NCI-H82 treated with DMSO at 0.1 percent for 48 hours (cell line): ENCODE data around the gene SMIM35.

Source experiments
- DNase-seq: peaks from one replicate; lab custom pipeline; 2025; ENCODE audit not compliant: unreplicated experiment; lab: John Stamatoyannopoulos, UW

Gene SMIM35

DNA sequence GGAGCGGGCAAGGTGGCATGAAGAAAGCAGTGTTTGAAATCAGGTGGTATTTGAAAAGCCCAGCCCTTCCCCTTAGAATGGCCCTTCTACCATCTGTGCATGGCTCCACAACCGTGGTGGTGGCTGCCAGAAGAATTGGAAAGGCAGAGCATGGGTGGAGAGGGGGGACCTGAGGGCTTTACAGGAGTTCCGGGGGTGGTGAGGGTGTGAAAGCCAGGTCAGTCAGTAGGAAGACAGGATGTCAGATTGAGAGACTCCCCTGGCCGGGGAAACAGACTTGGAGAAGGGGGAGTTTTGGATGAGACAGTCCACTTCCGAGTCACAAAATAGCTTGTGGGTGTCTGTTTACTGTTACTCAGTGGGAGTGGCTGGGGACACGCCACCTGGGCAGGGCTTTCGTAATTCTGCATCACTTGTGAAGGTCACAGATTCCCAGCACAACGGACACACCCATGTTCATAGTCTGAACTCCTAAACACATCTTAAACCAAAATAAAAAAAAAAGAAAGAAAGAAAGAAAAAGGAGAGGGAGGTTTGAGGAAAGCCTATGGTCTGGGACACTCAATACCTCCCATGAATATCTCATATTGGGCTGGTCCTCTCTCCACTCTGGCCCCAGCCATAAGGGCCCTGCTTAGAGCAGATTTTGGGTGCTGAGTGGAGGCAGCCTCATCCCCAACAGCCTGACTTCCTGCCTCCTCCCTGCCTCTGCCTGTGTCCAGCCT lies 24.4 kb upstream of the SMIM35 start:
- DNase-seq: no peak

DNA sequence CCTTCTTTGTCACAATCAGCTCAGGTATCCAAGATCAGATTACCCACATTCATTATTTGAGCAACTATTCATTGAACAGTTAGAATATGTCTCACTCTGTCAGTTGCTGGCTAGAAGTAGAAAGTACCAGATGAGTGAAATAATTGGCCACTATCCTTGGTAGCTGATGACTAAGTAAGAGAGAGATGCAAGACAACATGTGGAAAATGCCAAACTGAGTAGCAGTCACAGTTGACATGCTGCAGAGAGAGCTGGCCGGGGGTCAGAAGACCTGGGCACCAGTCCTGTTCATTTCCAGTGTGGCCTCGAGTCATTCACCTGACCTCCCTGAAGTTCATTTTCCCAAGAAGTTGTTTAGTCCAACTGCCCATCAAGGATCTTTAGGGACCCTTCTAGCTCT lies 22.5 kb upstream of the SMIM35 start:
- DNase-seq: no peak

DNA sequence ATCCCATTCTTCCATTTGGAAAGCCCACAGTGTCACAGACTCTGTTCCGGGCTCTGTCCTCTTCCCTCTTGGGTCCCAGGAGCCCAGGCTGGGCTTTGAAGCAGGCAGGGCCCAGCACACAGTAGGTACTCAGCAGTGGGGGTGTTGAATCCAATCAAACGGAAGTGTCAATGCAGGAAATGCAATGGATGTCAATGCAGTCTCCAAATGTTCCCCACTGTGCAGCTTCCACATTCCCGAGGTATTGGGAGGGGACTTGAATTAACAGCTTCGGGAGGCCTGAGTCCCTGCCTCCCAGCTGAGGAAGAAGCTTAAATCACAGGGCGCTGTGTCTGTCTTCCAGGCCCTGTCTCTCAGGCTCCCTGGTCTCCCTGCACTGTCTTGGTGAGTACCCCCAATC lies 21.8 kb upstream of the SMIM35 start:
- no peak for DNase-seq

DNA sequence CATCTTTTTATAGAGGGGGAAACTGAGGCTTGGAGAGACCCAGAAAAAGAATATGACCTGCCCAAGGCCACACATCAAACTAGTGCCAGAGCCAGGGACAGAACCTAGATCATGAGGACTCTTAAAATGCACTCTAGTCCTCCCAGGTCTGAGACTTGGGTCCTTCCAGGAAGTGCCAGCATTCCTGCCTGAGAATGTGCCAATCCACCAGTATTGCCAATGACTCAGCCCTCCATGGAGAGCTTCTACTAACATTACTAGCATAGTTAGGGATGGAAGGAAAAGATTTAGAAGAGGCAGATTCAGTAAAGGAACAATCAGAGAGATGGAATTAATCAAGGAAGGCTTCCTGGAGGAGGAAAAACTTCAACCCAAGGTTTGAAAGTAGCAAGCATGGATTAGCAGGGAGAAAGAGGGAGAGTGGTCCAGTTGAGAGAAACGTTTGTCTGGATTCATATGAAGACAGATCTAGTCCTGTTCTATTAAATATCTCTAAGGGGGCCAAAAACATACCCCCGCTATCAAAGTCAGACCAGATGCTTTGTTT lies 20.1 kb upstream of the SMIM35 start:
- DNase-seq: no peak

DNA sequence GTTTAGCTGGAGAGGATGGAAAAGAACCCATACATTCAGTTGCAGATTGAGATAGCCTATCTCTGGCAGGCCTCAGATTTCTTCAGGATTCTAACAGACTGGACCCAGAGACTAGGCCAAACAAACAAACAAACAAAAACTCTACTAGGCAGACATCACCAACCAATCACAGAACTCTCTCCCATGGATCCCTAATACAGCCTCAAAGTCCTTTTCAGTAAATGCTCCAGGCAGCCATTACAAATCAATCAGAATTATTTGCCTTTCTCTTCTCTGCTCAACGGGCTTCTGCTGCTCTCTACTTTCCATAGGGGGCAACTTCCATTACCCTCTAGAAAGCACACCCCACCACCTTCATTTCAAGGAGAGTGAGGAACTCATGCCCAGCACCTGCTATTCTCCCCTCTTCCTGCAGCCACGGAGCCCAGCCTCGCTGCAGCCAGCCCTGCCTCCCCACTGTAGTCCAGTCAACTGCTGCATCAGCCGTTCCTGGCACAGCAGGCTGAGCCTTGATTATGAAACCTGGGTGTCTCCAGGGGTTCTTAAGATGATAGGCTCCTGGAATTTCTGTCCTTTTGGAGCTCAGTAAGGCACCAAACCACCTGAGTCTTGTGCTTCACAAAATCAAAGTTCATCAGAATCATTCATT lies 19.0 kb upstream of the SMIM35 start:
- no peak for DNase-seq

DNA sequence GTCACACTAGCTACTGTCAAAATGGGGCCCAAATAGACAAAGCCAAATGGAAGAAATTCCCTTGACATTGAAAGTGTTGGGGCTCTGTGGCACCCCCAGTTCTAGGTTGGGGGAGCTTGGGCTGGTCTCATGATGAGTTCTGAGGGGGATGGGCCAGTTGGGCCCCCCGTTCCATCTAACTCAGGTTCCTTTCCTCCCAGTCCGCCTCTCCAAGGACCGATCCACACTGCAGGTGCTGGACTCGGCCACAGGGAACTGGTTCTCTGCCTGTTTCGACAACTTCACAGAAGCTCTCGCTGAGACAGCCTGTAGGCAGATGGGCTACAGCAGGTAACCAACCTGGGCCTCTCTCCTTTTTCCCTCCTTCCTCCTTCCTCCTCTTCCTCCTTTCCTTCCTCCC lies 17.7 kb upstream of the SMIM35 start:
- DNase-seq: no peak

DNA sequence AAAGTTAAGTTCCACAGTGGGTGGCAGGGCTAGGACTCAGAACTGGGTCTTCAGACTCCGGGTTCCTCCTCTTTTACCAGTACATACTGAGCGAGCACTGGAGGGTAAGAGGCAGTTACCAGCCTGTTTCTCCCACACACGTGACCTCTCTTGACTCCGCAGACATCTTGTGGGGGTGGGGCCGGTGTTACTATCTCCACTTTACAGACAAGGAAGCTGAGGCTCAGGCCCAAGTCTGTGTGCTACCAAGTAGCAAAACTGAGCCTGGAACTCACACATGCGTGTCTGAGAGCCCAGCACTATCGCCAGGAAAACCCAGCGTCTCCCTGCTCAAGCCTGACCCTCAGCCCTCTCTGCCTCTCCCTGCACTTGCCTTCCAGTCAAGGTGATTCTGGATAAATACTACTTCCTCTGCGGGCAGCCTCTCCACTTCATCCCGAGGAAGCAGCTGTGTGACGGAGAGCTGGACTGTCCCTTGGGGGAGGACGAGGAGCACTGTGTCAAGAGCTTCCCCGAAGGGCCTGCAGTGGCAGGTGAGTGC lies 16.0 kb upstream of the SMIM35 start:
- DNase-seq: no peak

DNA sequence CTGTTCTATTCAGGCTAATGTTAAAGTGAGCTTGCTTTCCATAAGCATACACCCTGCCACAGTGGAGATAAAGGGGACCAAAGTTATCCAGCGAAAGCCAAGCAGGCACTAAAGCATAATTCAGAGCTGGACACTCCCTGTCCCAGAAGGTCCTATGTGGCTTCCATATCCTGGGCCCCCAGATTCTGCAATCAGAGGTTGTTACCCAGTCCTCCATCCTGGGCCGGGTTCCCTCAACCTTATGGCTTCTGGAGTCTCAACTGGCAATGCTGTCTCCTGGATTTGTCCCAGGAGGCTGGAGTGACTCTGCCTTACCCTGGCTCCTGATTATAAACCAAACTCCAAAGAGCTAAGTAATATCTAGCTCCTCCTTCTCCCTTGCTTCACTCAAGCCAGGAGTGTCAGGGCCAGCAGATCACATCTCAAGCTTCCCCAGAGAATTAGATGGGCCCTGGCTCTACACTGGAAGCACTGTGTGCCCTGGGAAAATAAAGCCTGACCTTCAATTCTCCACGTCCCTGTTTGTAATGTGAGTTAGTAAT lies 14.0 kb upstream of the SMIM35 start:
- DNase-seq: no peak

DNA sequence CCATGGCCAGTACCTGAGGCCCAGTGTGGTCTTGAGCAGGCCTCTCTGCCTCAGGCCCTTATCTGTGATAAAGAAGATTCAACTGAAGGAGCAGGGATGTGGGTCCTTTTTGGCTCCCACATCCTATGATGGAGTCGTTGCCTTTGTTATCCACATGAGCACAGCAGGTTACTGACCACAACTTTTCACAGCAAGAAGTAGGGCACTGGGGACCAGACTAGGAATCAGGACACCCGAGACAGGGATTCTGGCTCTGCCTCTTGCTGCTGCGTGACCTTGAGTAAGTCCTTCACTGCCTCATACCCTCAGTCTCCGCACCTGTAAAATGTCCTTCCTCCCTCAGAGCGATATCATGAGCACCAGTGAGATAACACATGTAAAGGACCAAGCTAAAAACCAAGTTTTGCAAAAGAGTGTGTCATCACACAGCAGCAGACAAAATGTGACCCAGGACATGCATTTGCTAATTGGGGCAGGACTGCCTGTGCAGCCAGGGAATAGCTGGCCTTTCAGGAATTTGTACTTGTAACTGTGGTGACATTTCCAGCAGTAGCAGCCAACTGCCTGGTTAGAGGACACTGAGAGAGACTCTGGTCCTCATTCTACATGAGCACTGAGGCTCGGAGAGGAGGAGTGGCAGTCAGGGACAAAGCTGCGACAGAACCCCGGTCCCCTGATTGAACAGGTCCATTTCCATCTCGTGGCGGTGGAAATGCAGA lies 13.2 kb upstream of the SMIM35 start:
- DNase-seq: no peak

DNA sequence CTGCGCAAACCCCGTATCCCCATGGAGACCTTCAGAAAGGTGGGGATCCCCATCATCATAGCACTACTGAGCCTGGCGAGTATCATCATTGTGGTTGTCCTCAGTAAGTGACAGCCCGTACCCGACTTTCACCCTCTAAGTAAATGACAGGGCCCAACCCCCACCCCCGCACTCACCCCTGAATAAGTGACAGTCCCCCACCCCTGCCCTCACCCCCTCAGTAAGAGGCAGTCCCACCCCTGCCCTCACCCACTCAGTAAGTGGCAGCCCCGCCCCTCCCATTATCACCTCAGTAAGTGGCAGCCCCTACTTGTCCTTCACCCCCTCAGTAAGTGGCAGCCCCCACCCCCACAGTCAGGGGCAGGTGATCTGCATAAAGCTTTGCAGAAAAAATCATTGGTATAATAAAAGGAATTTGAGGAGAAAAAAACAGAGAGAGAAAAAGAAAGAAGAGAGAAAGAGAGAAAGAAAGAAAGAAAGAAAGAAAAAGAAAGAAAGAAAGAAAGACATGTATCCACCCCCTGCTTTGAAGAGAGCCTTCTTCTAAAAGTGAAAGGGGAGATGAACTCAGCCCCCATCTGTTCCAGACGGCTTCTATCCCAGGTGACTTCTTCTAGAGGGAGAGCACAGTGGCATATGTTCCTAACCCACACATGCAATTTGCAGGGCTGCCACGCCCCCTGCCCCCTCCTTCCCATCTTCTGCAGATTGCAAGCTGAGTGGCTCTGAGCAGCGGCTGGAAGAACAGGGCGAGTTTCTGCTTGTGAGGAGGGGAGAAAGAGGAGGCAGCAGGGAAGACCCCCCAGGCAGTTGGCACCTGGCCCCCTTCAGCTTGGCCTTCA lies 12.5 kb upstream of the SMIM35 start:
- DNase-seq: peak; percentile 89

DNA sequence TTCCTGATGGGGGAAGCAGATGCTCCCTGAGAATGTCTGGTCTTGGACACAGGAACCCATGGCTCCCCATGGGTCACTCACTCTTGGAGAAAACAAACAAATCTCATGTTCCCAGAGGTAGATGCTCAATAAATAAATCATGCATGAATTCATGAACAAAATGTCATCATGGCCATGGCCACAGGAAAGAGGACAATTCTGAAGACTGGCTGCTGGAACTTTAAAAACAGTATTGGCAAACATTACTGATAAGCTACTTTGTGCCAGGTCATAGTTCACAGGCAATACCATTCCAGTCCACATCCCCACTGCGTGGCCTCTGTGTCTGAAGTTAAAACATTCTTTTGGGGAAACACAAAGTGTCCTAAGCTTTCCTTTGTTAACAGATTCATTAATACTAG lies 9.2 kb upstream of the SMIM35 start:
- DNase-seq: no peak

DNA sequence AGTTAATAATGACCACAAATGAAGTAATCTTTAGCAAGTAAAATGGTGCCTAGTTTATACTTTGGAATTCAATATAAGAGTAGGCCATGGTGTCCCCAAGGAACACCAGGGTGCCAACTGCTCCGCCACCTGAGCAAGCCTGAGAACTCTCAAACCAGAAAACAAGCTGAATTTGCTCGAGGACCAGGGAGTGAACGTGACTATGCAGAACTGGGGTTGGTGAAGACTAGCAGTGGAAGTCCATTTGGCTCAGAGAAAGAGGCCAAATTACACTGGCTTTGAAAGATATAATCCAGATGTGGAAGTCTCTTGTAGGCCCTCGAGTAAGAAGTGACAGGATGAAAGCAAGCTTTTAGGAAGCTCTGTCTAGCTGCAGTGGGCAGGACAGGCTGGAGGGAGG lies 8.7 kb upstream of the SMIM35 start:
- no peak for DNase-seq

DNA sequence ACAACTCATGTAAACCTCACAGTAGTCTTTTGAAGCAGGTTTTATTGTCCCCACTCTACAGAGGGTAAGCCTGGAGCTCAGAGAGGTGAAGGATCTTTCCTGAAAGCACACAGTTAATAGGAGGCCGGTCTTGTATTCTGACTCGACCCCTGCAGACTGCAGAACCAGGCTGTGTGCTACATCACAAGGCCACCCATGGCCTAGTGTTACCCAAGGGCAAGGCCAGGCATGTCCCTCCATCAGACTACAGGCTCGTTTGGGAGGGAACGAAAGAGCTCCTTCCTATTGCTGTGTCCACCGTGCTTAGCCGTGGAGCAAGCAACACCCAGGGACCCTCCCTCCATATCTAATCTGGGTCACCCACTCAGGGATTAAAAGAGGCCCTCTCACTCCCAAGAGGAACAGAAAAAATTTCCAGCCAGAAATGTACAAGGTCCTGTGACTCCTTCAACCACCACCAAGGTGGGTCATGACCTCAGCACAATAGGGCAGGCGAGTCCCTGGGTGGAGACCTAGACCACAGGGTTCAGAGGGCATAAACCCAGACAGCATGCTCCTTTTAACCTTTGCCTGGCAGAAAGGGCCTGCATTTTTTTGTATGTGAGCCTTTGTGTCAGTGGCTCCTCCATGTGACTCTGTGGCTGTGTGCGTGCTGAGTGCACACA lies 6.3 kb upstream of the SMIM35 start:
- DNase-seq: no peak

DNA sequence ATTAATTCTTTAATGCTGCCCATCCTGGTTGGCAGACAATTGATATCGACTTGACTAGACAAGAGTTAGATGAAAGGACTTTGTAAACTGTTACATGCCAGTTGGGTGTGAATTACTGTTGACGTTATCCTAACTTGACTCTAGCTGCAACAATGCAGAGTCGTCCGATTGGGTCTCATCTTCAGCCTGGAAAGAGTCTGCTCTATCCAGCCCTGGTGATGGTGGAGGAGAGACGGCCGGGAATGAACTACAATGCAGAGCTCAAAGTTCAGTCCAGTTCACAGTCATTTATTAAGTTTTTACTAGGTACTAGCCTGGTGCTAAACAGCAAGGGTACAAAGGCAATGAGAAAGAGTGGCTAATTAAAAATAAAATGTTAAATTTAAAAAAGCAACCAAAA lies 4.9 kb upstream of the SMIM35 start:
- DNase-seq: no peak

DNA sequence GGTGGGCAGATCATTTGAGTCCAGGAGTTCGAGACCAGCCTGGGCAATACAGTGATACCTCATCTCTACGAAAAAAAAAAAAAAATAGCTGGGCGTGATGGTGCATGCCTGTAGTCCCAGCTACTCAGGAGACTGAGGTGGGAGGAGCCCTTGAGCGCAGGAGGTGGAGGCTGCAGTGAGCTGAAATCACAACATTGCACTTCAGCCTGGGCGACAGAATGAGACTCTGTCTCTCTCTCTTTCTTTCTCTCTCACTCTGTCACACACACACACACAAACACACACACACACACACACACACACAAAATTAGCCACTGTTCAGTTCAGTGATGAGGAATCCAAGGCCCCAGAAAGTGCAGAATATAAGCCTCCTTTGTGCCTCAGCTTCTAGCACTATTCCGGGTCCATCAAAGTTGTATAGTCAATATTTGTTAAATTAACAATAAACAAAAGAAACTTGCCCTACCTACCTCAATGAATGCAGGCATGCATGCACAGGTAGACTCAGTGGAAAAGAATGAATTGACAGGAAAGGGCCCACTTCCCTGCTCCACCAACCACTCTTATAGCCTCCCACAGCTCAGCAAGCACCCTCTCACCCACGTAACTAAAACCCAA lies 3.9 kb upstream of the SMIM35 start:
- no peak for DNase-seq

DNA sequence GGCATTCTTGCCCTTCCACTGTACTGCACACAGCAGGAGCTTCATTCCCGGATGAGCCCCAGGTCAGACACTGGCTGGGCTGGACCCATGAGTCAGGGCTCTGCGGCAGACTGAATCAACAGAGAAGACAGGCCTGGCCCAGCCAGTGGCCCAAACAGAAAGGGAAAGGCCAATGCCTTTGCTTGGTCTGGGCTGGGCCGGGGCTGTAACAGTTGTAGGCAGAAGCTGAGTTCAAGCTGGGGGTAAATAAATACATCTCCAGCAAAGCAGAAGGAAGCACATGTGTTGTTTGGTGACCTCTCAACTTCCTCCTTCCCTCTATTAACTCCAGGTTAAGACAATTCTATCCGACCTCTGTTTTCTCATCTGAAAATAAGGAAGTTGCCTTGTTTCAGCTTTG lies 1.8 kb upstream of the SMIM35 start:
- no peak for DNase-seq

DNA sequence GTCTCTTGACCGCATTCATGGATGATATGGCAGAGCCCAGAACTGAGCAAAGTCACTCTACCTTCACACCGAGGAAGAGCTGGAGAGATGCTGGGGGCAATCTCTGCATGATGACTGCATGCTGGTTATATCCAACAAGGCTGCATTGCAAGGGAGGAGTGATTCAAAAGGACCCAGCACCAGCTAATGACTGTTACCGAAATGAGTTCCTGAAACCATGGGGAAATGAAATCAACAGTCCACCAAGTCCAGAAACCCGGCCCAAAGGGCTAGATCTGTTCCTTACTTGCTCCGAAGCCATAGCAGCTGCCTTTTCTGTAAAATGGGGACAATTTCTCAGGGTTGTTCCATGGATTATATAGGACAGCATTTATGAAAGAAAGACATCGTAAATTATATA lies 1.2 kb upstream of the SMIM35 start:
- DNase-seq: no peak

DNA sequence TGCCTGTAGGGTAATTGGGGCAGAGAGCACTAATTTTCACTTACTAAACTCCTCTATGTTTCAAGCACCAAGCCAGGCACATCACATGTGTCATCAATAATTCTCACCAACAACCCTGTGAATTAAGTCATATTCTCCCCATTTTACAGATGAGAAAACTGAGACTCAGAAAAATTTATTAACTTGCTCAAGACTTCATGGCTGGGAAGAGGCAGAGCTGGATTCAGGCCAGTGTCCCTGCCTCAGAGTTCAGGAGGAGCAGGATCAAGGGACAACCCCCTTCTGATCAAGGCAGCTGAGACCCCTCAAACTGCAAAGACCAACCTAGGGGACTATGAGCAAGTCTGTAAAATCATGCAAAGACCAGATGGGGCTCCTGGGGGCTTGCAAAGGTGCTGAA lies 2.1 kb downstream of the SMIM35 start:
- DNase-seq: no peak

DNA sequence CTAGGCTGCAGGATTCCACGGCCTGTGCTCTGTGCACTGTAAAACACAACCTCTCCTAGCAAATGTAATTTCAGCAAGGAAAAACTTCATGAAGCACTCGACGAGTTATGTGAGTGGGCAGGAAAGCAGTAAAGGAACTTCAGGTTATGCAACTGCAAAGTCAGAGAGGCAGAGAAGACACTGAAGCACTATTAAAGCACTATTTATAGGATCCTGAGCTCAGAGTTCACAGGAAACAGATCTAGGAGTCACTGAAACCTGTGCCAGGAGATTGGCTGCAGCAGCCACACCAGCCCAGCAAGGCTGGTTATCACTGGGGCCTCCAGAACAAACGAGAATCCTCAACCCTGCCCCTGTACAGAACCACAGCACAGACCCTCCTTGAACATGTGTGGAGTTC lies 2.5 kb downstream of the SMIM35 start:
- DNase-seq: no peak
